ENCODE results near the gene WASHC3. TPM values are rescaled to one million over a fixed set of nuclear protein-coding genes. Genes with fewer than 3 reads are reported as not detected.

Gene WASHC3
- total and polyA plus RNA-seq, 10 of the 15 experiments (the other 5 are each of a cell fraction or from before 2014, with no cell fraction given), result 18.8 to 106 (median 64.3) TPM

- no peak overlapping the region for H3K4me2 ChIP-seq (ENCODE audit: control insufficient read depth, insufficient read depth)
- RAD21 ChIA-PET (ENCODE audit: unreplicated experiment), result interaction anchor here (0.7 to 1.2 kb wide), 3 partner anchors 13 to 102 kb away, joined by 3 read pairs; partner anchors contain the start of gene WASHC3
- no peak overlapping the region for H3K4me3 ChIP-seq
- FAIRE-seq (peak; percentile 80), ATAC-seq (peak; percentile 91), DNase-seq (ENCODE audit: low read depth, low spot score) (no peak)
- no peaks in the 10 kb centered on the region for H4K20me1 ChIP-seq (ENCODE audit: control insufficient read depth, insufficient read depth)
- intact Hi-C loops (cut with micrococcal nuclease; ENCODE audit: unreplicated experiment), result no loop called here
- H2AFZ ChIP-seq (ENCODE audit: control insufficient read depth, low read depth, low read length), result no peak overlapping the region
- POLR2A ChIA-PET, result interaction anchor here (1.4 to 2.1 kb wide), 3 partner anchors 10 to 17 kb away, joined by 5 to 9 read pairs (median 5); partner anchors contain the start of gene WASHC3
- H3K27me3 ChIP-seq (replicated peaks in 1 of 2; ENCODE audit: control insufficient read depth in 2 of 2, insufficient read depth in 2 of 2, low read length in 1 of 2), result no peaks in the 10 kb centered on the region
- SMC1A ChIA-PET (ENCODE audit: uncharacterized antibody, unreplicated experiment), result interaction anchor here (0.8 to 2.6 kb wide), 7 partner anchors 8 to 435 kb away, joined by 3 to 9 read pairs (median 3); no protein-coding TSS in a partner anchor
- no peak overlapping the region; the same call in 1 of the 2 replicates for H3K27ac ChIP-seq (ENCODE audit: control insufficient read depth, insufficient read depth)
- no TSS peak for BruUV-seq (replicated peaks)
- H3K36me3 ChIP-seq (ENCODE audit: control insufficient read depth in 2 of 2, insufficient read depth in 2 of 2, low read length in 1 of 2), result peaks cover 0 to 13% of the 10 kb centered on the region in 2 experiments; a peak in 2 of 4 replicates
- in situ Hi-C loops (cut with MboI), result no loop called here
- no peaks in the 10 kb centered on the region for H3K9me3 ChIP-seq (replicated peaks; ENCODE audit: control insufficient read depth, insufficient read depth, low read length)
- H3K4me1 ChIP-seq (ENCODE audit: control insufficient read depth, insufficient read depth, low read length), result peaks cover 11% of the 10 kb centered on the region; the same call in 1 of the 2 replicates
- WGBS (ENCODE audit: insufficient coverage, insufficient replicate concordance, low lambda C conversion rate, missing lambda C conversion rate), result 0% methylated on average over 1 of the region's 1 CpG
- CTCF ChIA-PET, result interaction anchor here (0.6 to 1.6 kb wide), 5 partner anchors 9 to 94 kb away, joined by 4 to 6 read pairs (median 5); no protein-coding TSS in a partner anchor
- no peak overlapping the region for H3K9ac ChIP-seq (ENCODE audit: control insufficient read depth, insufficient read depth, low read length)
- H3K79me2 ChIP-seq (ENCODE audit: control insufficient read depth, insufficient read depth, low read length), result no peaks in the 10 kb centered on the region; the same call in 1 of the 2 replicates
- TF ChIP-seq JUNB (IDR thresholded peaks at IDR 0.05), result peak; percentile 30
- no peak for TF ChIP-seq TARDBP (IDR thresholded peaks at IDR 0.05; ENCODE audit: borderline replicate concordance)
- TF ChIP-seq BMI1 (IDR thresholded peaks at IDR 0.05; ENCODE audit: borderline replicate concordance), result no peak
- TF ChIP-seq, protein P1, sequence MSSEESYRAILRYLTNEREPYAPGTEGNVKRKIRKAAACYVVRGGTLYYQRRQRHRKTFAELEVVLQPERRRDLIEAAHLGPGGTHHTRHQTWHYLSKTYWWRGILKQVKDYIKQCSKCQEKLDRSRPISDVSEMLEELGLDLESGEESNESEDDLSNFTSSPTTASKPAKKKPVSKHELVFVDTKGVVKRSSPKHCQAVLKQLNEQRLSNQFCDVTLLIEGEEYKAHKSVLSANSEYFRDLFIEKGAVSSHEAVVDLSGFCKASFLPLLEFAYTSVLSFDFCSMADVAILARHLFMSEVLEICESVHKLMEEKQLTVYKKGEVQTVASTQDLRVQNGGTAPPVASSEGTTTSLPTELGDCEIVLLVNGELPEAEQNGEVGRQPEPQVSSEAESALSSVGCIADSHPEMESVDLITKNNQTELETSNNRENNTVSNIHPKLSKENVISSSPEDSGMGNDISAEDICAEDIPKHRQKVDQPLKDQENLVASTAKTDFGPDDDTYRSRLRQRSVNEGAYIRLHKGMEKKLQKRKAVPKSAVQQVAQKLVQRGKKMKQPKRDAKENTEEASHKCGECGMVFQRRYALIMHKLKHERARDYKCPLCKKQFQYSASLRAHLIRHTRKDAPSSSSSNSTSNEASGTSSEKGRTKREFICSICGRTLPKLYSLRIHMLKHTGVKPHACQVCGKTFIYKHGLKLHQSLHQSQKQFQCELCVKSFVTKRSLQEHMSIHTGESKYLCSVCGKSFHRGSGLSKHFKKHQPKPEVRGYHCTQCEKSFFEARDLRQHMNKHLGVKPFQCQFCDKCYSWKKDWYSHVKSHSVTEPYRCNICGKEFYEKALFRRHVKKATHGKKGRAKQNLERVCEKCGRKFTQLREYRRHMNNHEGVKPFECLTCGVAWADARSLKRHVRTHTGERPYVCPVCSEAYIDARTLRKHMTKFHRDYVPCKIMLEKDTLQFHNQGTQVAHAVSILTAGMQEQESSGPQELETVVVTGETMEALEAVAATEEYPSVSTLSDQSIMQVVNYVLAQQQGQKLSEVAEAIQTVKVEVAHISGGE (CRISPR knock-in tag; IDR thresholded peaks at IDR 0.05), result no peak
- TF ChIP-seq NFIC (IDR thresholded peaks at IDR 0.05; ENCODE audit: low read depth, low read length), result peak; percentile 40; the same call in 1 of the 2 replicates
- no peak for TF ChIP-seq SREBF2 (IDR thresholded peaks at IDR 0.05; ENCODE audit: low read length)
- peak; percentile 70 to 73 for TF ChIP-seq IKZF2 (IDR thresholded peaks at IDR 0.05)
- peak; percentile 90 for TF ChIP-seq TCF7 (IDR thresholded peaks at IDR 0.05; ENCODE audit: borderline replicate concordance)
- no peak for TF ChIP-seq RCOR1 (conservative IDR thresholded peaks at IDR 0.05; ENCODE audit: low read depth, low read length)
- peak; percentile 53; the same call in 1 of the 2 replicates for TF ChIP-seq CREM (IDR thresholded peaks at IDR 0.05; ENCODE audit: low read depth)
- TF ChIP-seq NRF1 (conservative IDR thresholded peaks at IDR 0.05; ENCODE audit: low read depth, low read length), result no peak
- no peak for TF ChIP-seq ETV6 (conservative IDR thresholded peaks at IDR 0.05 in 1 of 2, IDR thresholded peaks at IDR 0.05 in 1 of 2; ENCODE audit: borderline replicate concordance in 1 of 2, low read depth in 1 of 2)
- no peak for TF ChIP-seq PML (IDR thresholded peaks at IDR 0.05; ENCODE audit: low read length)
- no peak for TF ChIP-seq DPF2 (IDR thresholded peaks at IDR 0.05)
- TF ChIP-seq, protein P2, sequence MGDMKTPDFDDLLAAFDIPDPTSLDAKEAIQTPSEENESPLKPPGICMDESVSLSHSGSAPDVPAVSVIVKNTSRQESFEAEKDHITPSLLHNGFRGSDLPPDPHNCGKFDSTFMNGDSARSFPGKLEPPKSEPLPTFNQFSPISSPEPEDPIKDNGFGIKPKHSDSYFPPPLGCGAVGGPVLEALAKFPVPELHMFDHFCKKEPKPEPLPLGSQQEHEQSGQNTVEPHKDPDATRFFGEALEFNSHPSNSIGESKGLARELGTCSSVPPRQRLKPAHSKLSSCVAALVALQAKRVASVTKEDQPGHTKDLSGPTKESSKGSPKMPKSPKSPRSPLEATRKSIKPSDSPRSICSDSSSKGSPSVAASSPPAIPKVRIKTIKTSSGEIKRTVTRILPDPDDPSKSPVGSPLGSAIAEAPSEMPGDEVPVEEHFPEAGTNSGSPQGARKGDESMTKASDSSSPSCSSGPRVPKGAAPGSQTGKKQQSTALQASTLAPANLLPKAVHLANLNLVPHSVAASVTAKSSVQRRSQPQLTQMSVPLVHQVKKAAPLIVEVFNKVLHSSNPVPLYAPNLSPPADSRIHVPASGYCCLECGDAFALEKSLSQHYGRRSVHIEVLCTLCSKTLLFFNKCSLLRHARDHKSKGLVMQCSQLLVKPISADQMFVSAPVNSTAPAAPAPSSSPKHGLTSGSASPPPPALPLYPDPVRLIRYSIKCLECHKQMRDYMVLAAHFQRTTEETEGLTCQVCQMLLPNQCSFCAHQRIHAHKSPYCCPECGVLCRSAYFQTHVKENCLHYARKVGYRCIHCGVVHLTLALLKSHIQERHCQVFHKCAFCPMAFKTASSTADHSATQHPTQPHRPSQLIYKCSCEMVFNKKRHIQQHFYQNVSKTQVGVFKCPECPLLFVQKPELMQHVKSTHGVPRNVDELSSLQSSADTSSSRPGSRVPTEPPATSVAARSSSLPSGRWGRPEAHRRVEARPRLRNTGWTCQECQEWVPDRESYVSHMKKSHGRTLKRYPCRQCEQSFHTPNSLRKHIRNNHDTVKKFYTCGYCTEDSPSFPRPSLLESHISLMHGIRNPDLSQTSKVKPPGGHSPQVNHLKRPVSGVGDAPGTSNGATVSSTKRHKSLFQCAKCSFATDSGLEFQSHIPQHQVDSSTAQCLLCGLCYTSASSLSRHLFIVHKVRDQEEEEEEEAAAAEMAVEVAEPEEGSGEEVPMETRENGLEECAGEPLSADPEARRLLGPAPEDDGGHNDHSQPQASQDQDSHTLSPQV (IDR thresholded peaks at IDR 0.05), result no peak
- TF ChIP-seq NKRF (conservative IDR thresholded peaks at IDR 0.05), result no peak
These were observed 17.9 kb downstream of the WASHC3 start for GRCh38 chr12:102043928-102044327.
